Gastroesophageal sphincter (tissue), 3 donors: Measurements from ENCODE around the gene PPP1R10.

Experiments
- EP300 ChIP-seq: sonication (generic); formaldehyde crosslinking; IDR thresholded peaks from one replicate; pipeline ENCODE4 v1.6.1; 2017; ENCODE audit warnings: antibody characterized with exemption, mild to moderate bottlenecking
- TF ChIP-seq, protein P1 (sequence below), 4 experiments: fragments of 200-600 bp in 2 of 4; fragments of 450-650 bp in 2 of 4; sonication (generic) in 1 of 4; IDR thresholded peaks; one replicate each; pipeline ENCODE4 v1.5.1; 2017 to 2019; ENCODE audit warnings: antibody characterized with exemption in 4 of 4, mild to moderate bottlenecking in 2 of 4, moderate library complexity in 2 of 4

- TF ChIP-seq, protein P1, sequence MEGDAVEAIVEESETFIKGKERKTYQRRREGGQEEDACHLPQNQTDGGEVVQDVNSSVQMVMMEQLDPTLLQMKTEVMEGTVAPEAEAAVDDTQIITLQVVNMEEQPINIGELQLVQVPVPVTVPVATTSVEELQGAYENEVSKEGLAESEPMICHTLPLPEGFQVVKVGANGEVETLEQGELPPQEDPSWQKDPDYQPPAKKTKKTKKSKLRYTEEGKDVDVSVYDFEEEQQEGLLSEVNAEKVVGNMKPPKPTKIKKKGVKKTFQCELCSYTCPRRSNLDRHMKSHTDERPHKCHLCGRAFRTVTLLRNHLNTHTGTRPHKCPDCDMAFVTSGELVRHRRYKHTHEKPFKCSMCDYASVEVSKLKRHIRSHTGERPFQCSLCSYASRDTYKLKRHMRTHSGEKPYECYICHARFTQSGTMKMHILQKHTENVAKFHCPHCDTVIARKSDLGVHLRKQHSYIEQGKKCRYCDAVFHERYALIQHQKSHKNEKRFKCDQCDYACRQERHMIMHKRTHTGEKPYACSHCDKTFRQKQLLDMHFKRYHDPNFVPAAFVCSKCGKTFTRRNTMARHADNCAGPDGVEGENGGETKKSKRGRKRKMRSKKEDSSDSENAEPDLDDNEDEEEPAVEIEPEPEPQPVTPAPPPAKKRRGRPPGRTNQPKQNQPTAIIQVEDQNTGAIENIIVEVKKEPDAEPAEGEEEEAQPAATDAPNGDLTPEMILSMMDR (IDR thresholded peaks at IDR 0.05), result no peak
- no peak for TF ChIP-seq EP300
Observed at GRCh38 chr6:30599625-30600324, 17.3 kb downstream of the PPP1R10 start.
